NCI-H748 (cell line): ENCODE data around the gene DYNLT2B.
"Not testable (repeated sequence)": the region's sequence is repeated elsewhere in the genome, so short reads cannot be mapped to it uniquely, and the experiment has no call there.

ENCODE experiments used
- DNase-seq: peaks from one replicate; lab custom pipeline; 2025; ENCODE audit not compliant: unreplicated experiment; lab: John Stamatoyannopoulos, UW

The DYNLT2B gene

GRCh38 chr3:196326936-196327335 is 8.9 kb upstream of the DYNLT2B start:
- no peak for DNase-seq

GRCh38 chr3:196323691-196324090 is 5.7 kb upstream of the DYNLT2B start:
- peak; percentile 2 for DNase-seq

- DNase-seq, result no peak
Measured at GRCh38 chr3:196323016-196323415, 5.0 kb upstream of the DYNLT2B start.

GRCh38 chr3:196321162-196321561 is 3.1 kb upstream of the DYNLT2B start:
- no peak for DNase-seq

- DNase-seq, result no peak
Measured at GRCh38 chr3:196320137-196320536, 2.1 kb upstream of the DYNLT2B start.

GRCh38 chr3:196316799-196317686 is 997 bp downstream of the DYNLT2B start:
- not testable (repeated sequence) for DNase-seq

- no peak for DNase-seq
Measured at GRCh38 chr3:196315821-196316220, 2.2 kb downstream of the DYNLT2B start.

GRCh38 chr3:196314597-196314996 is 3.4 kb downstream of the DYNLT2B start:
- DNase-seq, result no peak

GRCh38 chr3:196314086-196314485 is 4.0 kb downstream of the DYNLT2B start:
- not testable (repeated sequence) for DNase-seq

- DNase-seq, result not testable (repeated sequence)
Measured at GRCh38 chr3:196302960-196303359, 15.1 kb downstream of the DYNLT2B start.

- not testable (repeated sequence) for DNase-seq
Measured at GRCh38 chr3:196302551-196302950, 15.5 kb downstream of the DYNLT2B start.

GRCh38 chr3:196298521-196298920 is 19.5 kb downstream of the DYNLT2B start:
- DNase-seq, result no peak

- no peak for DNase-seq
Measured at GRCh38 chr3:196292286-196292923, 25.6 kb downstream of the DYNLT2B start.

GRCh38 chr3:196288141-196288460 is 29.9 kb downstream of the DYNLT2B start:
- DNase-seq, result no peak

- DNase-seq, result peak; percentile 88
Measured at GRCh38 chr3:196287440-196288140, 30.4 kb downstream of the DYNLT2B start, which contains the start of gene PCYT1A. TSS of gene PCYT1A (minus strand) at chr3:196287726. CDS start at chr3:196270531, 17,195 bp downstream.

GRCh38 chr3:196287090-196287439 is 31.0 kb downstream of the DYNLT2B start:
- no peak for DNase-seq

- DNase-seq, result no peak
Measured at GRCh38 chr3:196284396-196284795, 33.6 kb downstream of the DYNLT2B start.

- DNase-seq, result no peak
Measured at GRCh38 chr3:196281962-196282361, 36.1 kb downstream of the DYNLT2B start.

GRCh38 chr3:196280689-196281440 is 37.2 kb downstream of the DYNLT2B start:
- DNase-seq, result no peak

GRCh38 chr3:196275126-196275525 is 42.9 kb downstream of the DYNLT2B start:
- DNase-seq, result no peak

GRCh38 chr3:196274585-196274984 is 43.5 kb downstream of the DYNLT2B start:
- DNase-seq, result no peak
